ENCODE data around the gene PDE1A. TPM values are rescaled to one million over a fixed set of nuclear protein-coding genes. Genes with fewer than 3 reads are reported as not detected.

Gene PDE1A
- total and polyA plus RNA-seq, 2 of the 4 experiments (the other 2 are of a cell fraction) = 0.24 to 0.90 TPM

DNA sequence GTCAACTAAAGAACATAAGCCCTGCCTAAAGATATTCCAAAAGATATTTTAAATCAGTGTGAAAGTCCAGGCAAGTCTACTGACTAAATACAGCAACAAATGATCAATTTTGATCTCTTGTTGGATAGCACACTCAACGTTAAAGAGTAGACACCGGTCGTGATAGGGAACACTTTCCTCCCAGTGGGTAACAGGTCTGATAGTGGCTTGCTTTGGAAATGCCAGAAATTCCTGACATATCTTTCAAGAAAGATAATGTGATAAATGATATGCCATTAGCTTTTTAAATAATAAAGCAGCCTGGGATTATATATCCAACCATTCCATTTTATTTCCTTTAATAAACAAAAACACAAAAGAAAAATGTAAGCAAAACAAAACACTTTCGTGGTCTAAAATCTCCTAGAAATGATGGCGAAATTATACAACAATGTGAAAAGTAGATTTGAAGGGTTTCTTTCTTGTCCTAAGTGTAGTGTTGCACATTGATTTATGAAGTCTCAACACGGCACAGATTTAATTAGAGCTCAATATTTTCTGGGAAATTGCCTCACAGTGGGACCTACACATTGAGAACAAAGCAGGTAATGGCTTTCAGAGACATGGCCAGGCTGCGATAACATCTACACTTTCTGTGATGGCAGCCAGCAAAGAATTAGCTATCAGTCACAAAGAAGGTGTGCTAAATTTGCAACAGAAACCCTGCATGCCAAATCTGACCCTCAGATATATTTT, 282.6 kb downstream of the PDE1A start:
- CTCF ChIA-PET = interaction anchor here (1.2 kb wide), 1 partner anchor 516 kb away, joined by 3 read pairs; no protein-coding TSS in a partner anchor
- no peak for TF ChIP-seq RAD21 (IDR thresholded peaks at IDR 0.05; ENCODE audit: low read length)
- no peak for TF ChIP-seq BHLHE40 (IDR thresholded peaks at IDR 0.05; ENCODE audit: low read depth, low read length)
- no peak for TF ChIP-seq CEBPB (IDR thresholded peaks at IDR 0.05; ENCODE audit: low read depth, low read length)
- TF ChIP-seq, protein P1, sequence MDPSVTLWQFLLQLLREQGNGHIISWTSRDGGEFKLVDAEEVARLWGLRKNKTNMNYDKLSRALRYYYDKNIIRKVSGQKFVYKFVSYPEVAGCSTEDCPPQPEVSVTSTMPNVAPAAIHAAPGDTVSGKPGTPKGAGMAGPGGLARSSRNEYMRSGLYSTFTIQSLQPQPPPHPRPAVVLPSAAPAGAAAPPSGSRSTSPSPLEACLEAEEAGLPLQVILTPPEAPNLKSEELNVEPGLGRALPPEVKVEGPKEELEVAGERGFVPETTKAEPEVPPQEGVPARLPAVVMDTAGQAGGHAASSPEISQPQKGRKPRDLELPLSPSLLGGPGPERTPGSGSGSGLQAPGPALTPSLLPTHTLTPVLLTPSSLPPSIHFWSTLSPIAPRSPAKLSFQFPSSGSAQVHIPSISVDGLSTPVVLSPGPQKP (IDR thresholded peaks at IDR 0.05; ENCODE audit: borderline replicate concordance, low read depth, low read length) = no peak
- no peak for TF ChIP-seq USF2 (IDR thresholded peaks at IDR 0.05; ENCODE audit: low read depth, low read length)
- no peak for TF ChIP-seq POLR2A (IDR thresholded peaks at IDR 0.05; ENCODE audit: low read depth, low read length)
- TF ChIP-seq MXI1 (IDR thresholded peaks at IDR 0.05; ENCODE audit: borderline replicate concordance, low read depth, low read length) = no peak
- no peak for TF ChIP-seq CHD1 (IDR thresholded peaks at IDR 0.05; ENCODE audit: low read depth, low read length)
- TF ChIP-seq, protein P2, sequence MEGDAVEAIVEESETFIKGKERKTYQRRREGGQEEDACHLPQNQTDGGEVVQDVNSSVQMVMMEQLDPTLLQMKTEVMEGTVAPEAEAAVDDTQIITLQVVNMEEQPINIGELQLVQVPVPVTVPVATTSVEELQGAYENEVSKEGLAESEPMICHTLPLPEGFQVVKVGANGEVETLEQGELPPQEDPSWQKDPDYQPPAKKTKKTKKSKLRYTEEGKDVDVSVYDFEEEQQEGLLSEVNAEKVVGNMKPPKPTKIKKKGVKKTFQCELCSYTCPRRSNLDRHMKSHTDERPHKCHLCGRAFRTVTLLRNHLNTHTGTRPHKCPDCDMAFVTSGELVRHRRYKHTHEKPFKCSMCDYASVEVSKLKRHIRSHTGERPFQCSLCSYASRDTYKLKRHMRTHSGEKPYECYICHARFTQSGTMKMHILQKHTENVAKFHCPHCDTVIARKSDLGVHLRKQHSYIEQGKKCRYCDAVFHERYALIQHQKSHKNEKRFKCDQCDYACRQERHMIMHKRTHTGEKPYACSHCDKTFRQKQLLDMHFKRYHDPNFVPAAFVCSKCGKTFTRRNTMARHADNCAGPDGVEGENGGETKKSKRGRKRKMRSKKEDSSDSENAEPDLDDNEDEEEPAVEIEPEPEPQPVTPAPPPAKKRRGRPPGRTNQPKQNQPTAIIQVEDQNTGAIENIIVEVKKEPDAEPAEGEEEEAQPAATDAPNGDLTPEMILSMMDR (conservative IDR thresholded peaks at IDR 0.05; ENCODE audit: low read depth, low read length) = no peak
- TF ChIP-seq MAFK (IDR thresholded peaks at IDR 0.05; ENCODE audit: low read depth, low read length) = no peak
- no peak for TF ChIP-seq MAZ (IDR thresholded peaks at IDR 0.05; ENCODE audit: borderline replicate concordance, low read depth, low read length)
- no peak for TF ChIP-seq FOS (IDR thresholded peaks at IDR 0.05; ENCODE audit: low read depth, low read length)
- no peak for TF ChIP-seq RCOR1 (IDR thresholded peaks at IDR 0.05; ENCODE audit: insufficient replicate concordance, low read length)
- no peak for TF ChIP-seq RFX5 (IDR thresholded peaks at IDR 0.05; ENCODE audit: low read depth, low read length)
- TF ChIP-seq SMC3 (IDR thresholded peaks at IDR 0.05; ENCODE audit: low read depth, low read length) = no peak

More for the DNA sequence above, 282.6 kb downstream of the PDE1A start:
- H2BK5ac ChIP-seq (ENCODE audit: low read depth, low read length, poor library complexity, severe bottlenecking) = no peak overlapping the region
- H3K27me3 ChIP-seq (ENCODE audit: control insufficient read depth, insufficient read depth, low read length) = no peaks in the 10 kb centered on the region
- H3K4me1 ChIP-seq (ENCODE audit: control insufficient read depth, insufficient read depth, low read length) = no peaks in the 10 kb centered on the region
- H3K9me3 ChIP-seq (ENCODE audit: control insufficient read depth, insufficient read depth, low read length) = no peaks in the 10 kb centered on the region
- BruUV-seq (replicated peaks) = no TSS peak
- H2AK5ac ChIP-seq (ENCODE audit: low read depth, low read length) = no peak overlapping the region
- POLR2A ChIA-PET (ENCODE audit: unreplicated experiment) = no interaction called here
- ATAC-seq (ENCODE audit: low read depth) (no peak), DNase-seq (no peak)
- no peak overlapping the region for H3K9ac ChIP-seq (ENCODE audit: low read depth, low read length)
- intact Hi-C loops (cut with micrococcal nuclease) = no loop called here
- no peak overlapping the region for H3K56ac ChIP-seq (ENCODE audit: extremely low read depth, insufficient read depth, low read length)
- no peak overlapping the region for H2AFZ ChIP-seq (replicated peaks; ENCODE audit: low read length, poor library complexity)
- no peaks in the 10 kb centered on the region for H3K79me1 ChIP-seq (ENCODE audit: low read depth in 1 of 2, low read length in 2 of 2)
- no peaks in the 10 kb centered on the region for H4K20me1 ChIP-seq (ENCODE audit: insufficient read depth, low read length)
- H2BK20ac ChIP-seq (ENCODE audit: low read depth, low read length) = no peak overlapping the region
- no peak overlapping the region; the same call in 1 of the 2 replicates for H3K23ac ChIP-seq (ENCODE audit: low read depth, low read length)
- no peak overlapping the region for H3K14ac ChIP-seq (replicated peaks; ENCODE audit: low read depth, low read length)
- in situ Hi-C loops (cut with MboI; ENCODE audit: low sequenced_read_pairs) = loop anchor here (25.0 kb wide), 1 partner anchor 557 kb away; no protein-coding TSS in a partner anchor
- H2AK9ac ChIP-seq (replicated peaks; ENCODE audit: low read depth, low read length, poor library complexity) = no peak overlapping the region
- H2BK120ac ChIP-seq (ENCODE audit: low read depth, low read length) = no peak overlapping the region
- H3K27ac ChIP-seq (ENCODE audit: insufficient read depth, low read length) = no peak overlapping the region
- no peak overlapping the region for H3K4me2 ChIP-seq (ENCODE audit: low read depth, low read length)
- H4K5ac ChIP-seq (ENCODE audit: low read depth, low read length) = no peak overlapping the region
- dilution Hi-C loops (cut with HindIII; ENCODE audit: low sequenced_read_pairs, unreplicated experiment) = no loop called here
- H4K91ac ChIP-seq (ENCODE audit: insufficient read depth, low read depth, low read length) = no peak overlapping the region
- H2BK15ac ChIP-seq (ENCODE audit: low read depth, low read length) = no peak overlapping the region
- peaks cover 2% of the 10 kb centered on the region; the same call in 1 of the 2 replicates for H3K9me1 ChIP-seq (ENCODE audit: insufficient read depth, low read length)
- H3K4me3 ChIP-seq (ENCODE audit: insufficient read depth, low read depth, low read length) = no peak overlapping the region
- 13% methylated on average over 1 of the region's 7 CpGs; no CpG with 5 or more reads in 1 of the 2 experiments for WGBS, 2 experiments (ENCODE audit: extremely low coverage in 2 of 2, insufficient read length in 1 of 2)
- no peak overlapping the region for H3K18ac ChIP-seq (ENCODE audit: low read depth, low read length)
- no peaks in the 10 kb centered on the region for H3K36me3 ChIP-seq (ENCODE audit: control insufficient read depth, insufficient read depth, low read length)
- no peak overlapping the region for H3K4ac ChIP-seq (ENCODE audit: low read depth, low read length)
- no peak overlapping the region for H4K8ac ChIP-seq (ENCODE audit: low read depth in 2 of 2, low read length in 2 of 2)
